Body of pancreas (tissue), 4 donors: ENCODE measurements around the gene DHX30.

ENCODE experiments used
- CTCF ChIP-seq, 7 experiments: fragments of 450-650 bp in 4 of 7; fragments of 200-600 bp in 3 of 7; sonication (generic) in 3 of 7; IDR thresholded peaks; one replicate each; pipeline ENCODE4 v1.5.1; 2016 to 2019; ENCODE audit warnings: antibody characterized with exemption in 7 of 7
- POLR2A ChIP-seq, 3 donors: fragments of 450-650 bp; IDR thresholded peaks; one replicate each; pipeline ENCODE4 v1.6.1; 2016; ENCODE audit warnings: antibody characterized with exemption in 3 of 3, mild to moderate bottlenecking in 2 of 3

DNA sequence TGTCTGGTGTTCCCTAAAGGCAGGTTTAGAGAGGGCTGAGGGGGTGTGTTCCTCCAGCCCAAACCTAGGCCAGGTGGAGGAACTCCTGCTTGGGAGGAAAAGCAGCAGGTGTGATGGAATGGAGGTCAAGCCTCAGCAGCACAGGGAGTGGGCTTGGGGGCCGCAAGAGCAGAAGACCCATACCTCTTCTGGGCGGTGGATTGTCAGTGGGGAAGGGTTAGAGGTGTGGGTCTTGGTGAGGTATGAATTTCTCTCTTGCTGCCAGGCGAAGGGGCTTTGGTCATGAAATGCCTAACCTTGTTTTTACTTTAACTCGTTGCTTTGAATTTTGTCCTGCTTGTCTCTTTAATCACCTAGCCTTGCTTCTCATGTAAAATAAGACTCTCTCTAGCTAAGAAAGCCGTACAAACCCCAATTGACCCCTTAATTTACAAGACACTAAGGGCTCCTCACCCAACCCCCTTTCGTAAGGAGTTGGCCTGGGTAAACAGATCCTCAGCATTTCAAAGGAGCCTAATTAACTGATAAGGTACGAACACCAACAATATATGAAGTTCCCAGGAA, 38.9 kb downstream of the DHX30 start:
- no peak for TF ChIP-seq POLR2A (IDR thresholded peaks at IDR 0.05)
- no peak for TF ChIP-seq CTCF (IDR thresholded peaks at IDR 0.05)
